ENCODE data around the gene ATXN2L. TPM values are rescaled to one million over a fixed set of nuclear protein-coding genes. Genes with fewer than 3 reads are reported as not detected.

Gene ATXN2L
- total RNA-seq, 4 donors from 2014 or later, result 43.4 to 73.9 (median 52.6) TPM

DNA sequence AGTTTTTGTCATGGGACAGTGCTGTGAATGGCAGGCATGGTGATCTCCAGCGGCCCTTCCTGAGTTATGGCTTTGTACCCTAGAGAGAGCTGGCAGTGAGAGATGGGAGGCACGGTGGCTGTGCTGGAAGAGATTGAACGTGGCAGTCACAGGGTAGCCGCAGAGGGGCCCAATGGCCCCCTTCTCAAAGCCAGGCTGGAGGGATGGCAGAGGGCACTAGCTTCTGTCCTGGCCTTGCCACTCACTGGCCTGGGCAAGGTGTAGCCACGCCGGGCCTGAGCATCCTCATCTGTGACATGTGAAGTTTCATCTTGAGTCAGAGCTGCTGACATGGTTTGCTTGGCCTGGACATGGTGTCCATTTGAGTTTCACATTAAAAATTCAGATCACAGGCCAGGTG, 51.6 kb downstream of the ATXN2L start:
- H3K27ac ChIP-seq (replicated peaks in 1 of 4), result no peak overlapping the region
- no peak for TF ChIP-seq POLR2AphosphoS5 (IDR thresholded peaks at IDR 0.05)
- no peak for TF ChIP-seq EP300 (IDR thresholded peaks at IDR 0.05)
- TF ChIP-seq, protein P1, sequence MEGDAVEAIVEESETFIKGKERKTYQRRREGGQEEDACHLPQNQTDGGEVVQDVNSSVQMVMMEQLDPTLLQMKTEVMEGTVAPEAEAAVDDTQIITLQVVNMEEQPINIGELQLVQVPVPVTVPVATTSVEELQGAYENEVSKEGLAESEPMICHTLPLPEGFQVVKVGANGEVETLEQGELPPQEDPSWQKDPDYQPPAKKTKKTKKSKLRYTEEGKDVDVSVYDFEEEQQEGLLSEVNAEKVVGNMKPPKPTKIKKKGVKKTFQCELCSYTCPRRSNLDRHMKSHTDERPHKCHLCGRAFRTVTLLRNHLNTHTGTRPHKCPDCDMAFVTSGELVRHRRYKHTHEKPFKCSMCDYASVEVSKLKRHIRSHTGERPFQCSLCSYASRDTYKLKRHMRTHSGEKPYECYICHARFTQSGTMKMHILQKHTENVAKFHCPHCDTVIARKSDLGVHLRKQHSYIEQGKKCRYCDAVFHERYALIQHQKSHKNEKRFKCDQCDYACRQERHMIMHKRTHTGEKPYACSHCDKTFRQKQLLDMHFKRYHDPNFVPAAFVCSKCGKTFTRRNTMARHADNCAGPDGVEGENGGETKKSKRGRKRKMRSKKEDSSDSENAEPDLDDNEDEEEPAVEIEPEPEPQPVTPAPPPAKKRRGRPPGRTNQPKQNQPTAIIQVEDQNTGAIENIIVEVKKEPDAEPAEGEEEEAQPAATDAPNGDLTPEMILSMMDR (IDR thresholded peaks at IDR 0.05), result no peak
- TF ChIP-seq POLR2A (IDR thresholded peaks at IDR 0.05; ENCODE audit: low read depth), result no peak
- H3K4me1 ChIP-seq, result peaks cover 6 to 17% (median 6%) of the 10 kb centered on the region in 4 donors
- DNase-seq (ENCODE audit: extremely low spot score), result no peak
- H3K27me3 ChIP-seq, result no peaks in the 10 kb centered on the region
- 98% methylated on average over 5 of the region's 6 CpGs for WGBS
- peaks cover 26 to 56% (median 53%) of the 10 kb centered on the region in 4 donors for H3K36me3 ChIP-seq
- no peaks in the 10 kb centered on the region for H3K9me3 ChIP-seq
- intact Hi-C loops (cut with DNase I), result no loop called here
- no peak overlapping the region for H3K4me3 ChIP-seq

DNA sequence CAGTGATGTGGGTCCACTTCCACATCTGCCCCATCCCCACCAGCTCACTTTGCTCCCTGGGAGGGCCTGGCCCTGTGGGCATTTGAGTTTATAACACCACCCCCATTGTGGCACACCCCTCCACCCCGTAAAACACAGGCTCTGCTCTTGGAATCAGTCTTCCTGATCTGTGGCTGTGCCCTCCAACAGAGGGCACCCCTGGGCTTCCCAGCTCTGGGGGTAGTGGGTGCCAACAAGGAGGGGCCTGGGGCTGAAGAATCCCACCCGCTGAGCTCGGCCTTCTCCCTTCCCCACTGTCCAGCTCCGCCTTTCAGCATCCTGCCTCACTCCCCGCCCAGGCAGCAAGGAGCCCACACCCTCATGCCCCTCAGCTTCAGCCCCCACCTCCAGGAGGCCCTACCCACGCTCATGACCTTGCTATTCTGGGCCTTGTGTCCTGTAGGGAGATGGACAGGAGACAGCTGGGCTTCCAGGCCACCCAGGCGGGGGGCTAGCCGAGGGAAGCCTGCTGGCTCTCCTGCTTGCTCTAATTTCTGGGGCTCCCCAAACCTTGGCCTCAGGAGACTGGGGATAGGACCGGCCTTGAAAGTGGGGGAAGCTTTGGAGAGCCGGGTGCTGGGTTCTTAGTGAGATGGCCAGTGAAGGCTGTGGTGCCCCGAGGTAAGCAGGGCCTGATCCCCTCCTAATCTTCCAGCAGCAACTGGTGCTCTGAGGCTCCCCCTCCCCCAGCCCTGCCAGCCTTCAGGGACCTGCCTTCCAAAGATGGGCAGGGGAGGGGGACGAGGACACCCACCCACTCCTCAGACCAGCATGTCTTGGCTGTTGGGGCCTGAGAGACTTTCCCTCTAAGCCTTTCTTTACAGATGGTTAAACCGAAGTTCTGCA, 52.6 kb downstream of the ATXN2L start:
- WGBS, result 56% methylated on average over 8 of the region's 13 CpGs
- intact Hi-C loops (cut with DNase I), result loop anchor here (5.0 kb wide), 1 partner anchor 72 kb away; no protein-coding TSS in a partner anchor

DNA sequence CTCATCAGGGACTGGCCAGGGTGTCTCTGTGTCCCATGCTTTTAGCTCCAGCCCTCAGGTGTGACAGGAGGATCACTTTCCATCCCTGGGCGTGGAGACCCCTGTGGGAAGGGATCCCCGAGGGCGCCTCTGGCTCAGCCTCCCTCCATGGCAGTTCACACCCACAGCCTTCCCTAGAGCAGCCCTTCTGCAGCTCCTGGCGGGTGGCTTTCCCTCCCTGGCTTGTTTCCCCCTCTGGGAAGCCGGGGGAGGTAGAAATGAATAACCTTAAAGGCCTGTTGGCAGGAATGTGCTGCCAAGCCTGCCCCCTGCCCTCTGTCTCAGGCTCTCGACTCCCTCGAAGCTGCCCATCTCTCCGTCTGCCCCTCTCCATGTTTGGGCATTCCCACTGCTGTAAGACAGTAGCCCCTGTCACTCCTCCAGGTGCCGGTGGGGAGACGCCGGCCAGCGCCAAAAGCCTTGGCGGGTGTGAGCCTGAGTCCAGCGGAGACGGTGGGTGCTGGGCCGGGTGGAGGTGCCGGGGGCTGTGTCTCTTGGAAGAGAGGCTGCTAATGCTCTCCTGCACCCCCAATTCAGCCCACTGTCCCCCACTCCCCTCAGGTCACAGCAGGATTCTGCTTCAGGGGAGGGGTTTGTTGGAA, 53.3 kb downstream of the ATXN2L start:
- DNase-seq (ENCODE audit: extremely low spot score), result no peak
- Histone ChIP-seq H3K27me3 (peaks cover 0 to 13% (median 1%) of the 10 kb centered on the region in 4 donors), H3K27ac (replicated peaks in 1 of 4) (no peak overlapping the region), H3K36me3 (peaks cover 9 to 39% (median 36%) of the 10 kb centered on the region in 4 donors), H3K9me3 (no peaks in the 10 kb centered on the region), H3K4me1 (peaks cover 14 to 29% (median 17%) of the 10 kb centered on the region in 4 donors), H3K4me3 (no peak overlapping the region)
- intact Hi-C loops (cut with DNase I), result loop anchor here (5.0 kb wide), 1 partner anchor 71 kb away; no protein-coding TSS in a partner anchor
- 49% methylated on average over 7 of the region's 17 CpGs for WGBS
- TF ChIP-seq, protein P1 (IDR thresholded peaks at IDR 0.05), result no peak
- TF ChIP-seq POLR2AphosphoS5 (IDR thresholded peaks at IDR 0.05) (no peak), POLR2A (IDR thresholded peaks at IDR 0.05; ENCODE audit: low read depth) (no peak), EP300 (IDR thresholded peaks at IDR 0.05) (no peak)

More for the DNA sequence above, 52.6 kb downstream of the ATXN2L start:
- Histone ChIP-seq H3K27me3 (peaks cover 0 to 5% (median 0%) of the 10 kb centered on the region in 4 donors), H3K36me3 (peaks cover 16 to 46% (median 44%) of the 10 kb centered on the region in 4 donors), H3K4me1 (peaks cover 12 to 25% (median 14%) of the 10 kb centered on the region in 4 donors), H3K9me3 (no peaks in the 10 kb centered on the region), H3K27ac (replicated peaks in 1 of 4) (no peak overlapping the region), H3K4me3 (no peak overlapping the region)
- DNase-seq (ENCODE audit: extremely low spot score), result no peak
- TF ChIP-seq EP300 (IDR thresholded peaks at IDR 0.05), result no peak

DNA sequence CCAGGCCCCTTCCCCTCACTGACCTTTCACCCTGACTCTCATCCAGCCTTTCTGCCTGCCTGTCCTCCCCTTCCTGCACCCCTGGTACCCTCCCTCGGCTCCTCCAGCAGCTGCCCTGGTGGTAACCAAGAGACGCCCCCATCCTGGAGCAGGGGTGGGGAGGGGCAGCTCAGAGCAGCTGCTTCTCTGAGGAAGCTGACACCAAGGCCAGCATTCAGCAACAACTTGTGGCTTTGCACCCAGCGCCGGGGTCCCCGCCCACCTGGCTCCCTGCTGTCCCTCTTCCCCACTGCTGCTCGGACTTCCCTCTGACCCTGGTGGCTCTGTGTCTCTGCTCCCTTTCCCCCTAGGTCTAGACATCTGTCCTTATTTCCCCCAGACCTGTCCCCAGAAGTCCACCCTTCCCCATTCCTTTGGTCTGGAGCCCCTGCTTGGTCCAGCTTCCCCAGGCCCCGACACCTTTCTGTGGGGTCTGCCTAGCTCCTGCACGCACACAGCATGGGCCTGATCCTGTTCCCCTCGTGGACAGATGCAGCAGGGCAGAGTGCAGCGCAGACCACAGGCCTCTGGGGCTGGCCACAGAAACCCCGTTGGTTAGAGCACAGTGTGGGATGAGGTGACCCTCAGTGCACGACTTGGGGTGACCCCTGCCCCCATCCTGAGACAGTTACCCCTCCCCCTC, 54.3 kb downstream of the ATXN2L start:
- Histone ChIP-seq H3K27me3 (peaks cover 0 to 20% (median 1%) of the 10 kb centered on the region in 4 donors), H3K27ac (replicated peaks in 1 of 4) (no peak overlapping the region), H3K9me3 (no peaks in the 10 kb centered on the region), H3K4me3 (no peak overlapping the region), H3K4me1 (peaks cover 14 to 29% (median 17%) of the 10 kb centered on the region in 4 donors), H3K36me3 (peaks cover 3 to 29% (median 26%) of the 10 kb centered on the region in 4 donors)
- TF ChIP-seq, protein P1 (IDR thresholded peaks at IDR 0.05), result no peak
- TF ChIP-seq POLR2AphosphoS5 (IDR thresholded peaks at IDR 0.05) (no peak), EP300 (IDR thresholded peaks at IDR 0.05) (no peak), POLR2A (IDR thresholded peaks at IDR 0.05; ENCODE audit: low read depth) (no peak)
- DNase-seq (ENCODE audit: extremely low spot score), result no peak
- intact Hi-C loops (cut with DNase I), result loop anchor here (5.0 kb wide), 1 partner anchor 70 kb away; no protein-coding TSS in a partner anchor
- WGBS, result 47% methylated on average over 12 of the region's 12 CpGs

Measured in esophagus muscularis mucosa (tissue), 4 donors.